Measurements from ENCODE around the gene PARD3B. TPM values are rescaled to one million over a fixed set of nuclear protein-coding genes. Genes with fewer than 3 reads are reported as not detected.
A peak's percentile ranks its signal among the peaks of the same experiment; 100 is the strongest.

Gene PARD3B
- total and polyA plus RNA-seq, 9 donors = 6.4 to 15.3 (median 7.5) TPM

- no peaks in the 10 kb centered on the region for H3K36me3 ChIP-seq (ENCODE audit: control insufficient read depth, insufficient read depth, low read length)
- no peak for DNase-seq
- H3K4me3 ChIP-seq (ENCODE audit: low read length) = no peak overlapping the region
- H3K4me1 ChIP-seq (ENCODE audit: control insufficient read depth, insufficient read depth, low read length) = no peaks in the 10 kb centered on the region
- H3K9me3 ChIP-seq (replicated peaks; ENCODE audit: control insufficient read depth, low read depth, low read length) = no peaks in the 10 kb centered on the region
- H3K27me3 ChIP-seq (ENCODE audit: control insufficient read depth, insufficient read depth, low read length) = no peaks in the 10 kb centered on the region
- no peak overlapping the region for H3K27ac ChIP-seq (ENCODE audit: low read length)
- WGBS (ENCODE audit: insufficient coverage) = no CpG with 5 or more reads among the region's 1 CpG
These were observed 690.2 kb downstream of the PARD3B start for GRCh38 chr2:205235434-205235833.

GRCh38 chr2:205237524-205237923, 692.2 kb downstream of the PARD3B start:
- no CpG with 5 or more reads among the region's 3 CpGs for WGBS (ENCODE audit: insufficient coverage)
- no peak for DNase-seq

GRCh38 chr2:205245001-205245400, 699.7 kb downstream of the PARD3B start:
- H3K4me1 ChIP-seq (ENCODE audit: control insufficient read depth, insufficient read depth, low read length) = no peaks in the 10 kb centered on the region
- no peaks in the 10 kb centered on the region for H3K27me3 ChIP-seq (ENCODE audit: control insufficient read depth, insufficient read depth, low read length)
- H3K36me3 ChIP-seq (ENCODE audit: control insufficient read depth, insufficient read depth, low read length) = no peaks in the 10 kb centered on the region
- WGBS (ENCODE audit: insufficient coverage) = 60% methylated on average over 2 of the region's 3 CpGs
- H3K4me3 ChIP-seq (ENCODE audit: low read length) = no peak overlapping the region
- peak; percentile 11 for DNase-seq
- H3K27ac ChIP-seq (ENCODE audit: low read length) = no peak overlapping the region
- no peaks in the 10 kb centered on the region for H3K9me3 ChIP-seq (replicated peaks; ENCODE audit: control insufficient read depth, low read depth, low read length)

More at GRCh38 chr2:205237524-205237923, 692.2 kb downstream of the PARD3B start:
- H3K27me3 ChIP-seq (ENCODE audit: control insufficient read depth, insufficient read depth, low read length) = no peaks in the 10 kb centered on the region
- no peaks in the 10 kb centered on the region for H3K9me3 ChIP-seq (replicated peaks; ENCODE audit: control insufficient read depth, low read depth, low read length)
- H3K27ac ChIP-seq (ENCODE audit: low read length) = no peak overlapping the region
- H3K4me1 ChIP-seq (ENCODE audit: control insufficient read depth, insufficient read depth, low read length) = no peaks in the 10 kb centered on the region
- no peaks in the 10 kb centered on the region for H3K36me3 ChIP-seq (ENCODE audit: control insufficient read depth, insufficient read depth, low read length)
- no peak overlapping the region for H3K4me3 ChIP-seq (ENCODE audit: low read length)

GRCh38 chr2:205245652-205246051, 700.4 kb downstream of the PARD3B start:
- Histone ChIP-seq H3K27ac (ENCODE audit: low read length) (no peak overlapping the region), H3K4me3 (ENCODE audit: low read length) (no peak overlapping the region), H3K36me3 (ENCODE audit: control insufficient read depth, insufficient read depth, low read length) (no peaks in the 10 kb centered on the region), H3K27me3 (ENCODE audit: control insufficient read depth, insufficient read depth, low read length) (no peaks in the 10 kb centered on the region), H3K9me3 (replicated peaks; ENCODE audit: control insufficient read depth, low read depth, low read length) (no peaks in the 10 kb centered on the region), H3K4me1 (ENCODE audit: control insufficient read depth, insufficient read depth, low read length) (no peaks in the 10 kb centered on the region)
- WGBS (ENCODE audit: insufficient coverage) = 40% methylated on average over 1 of the region's 2 CpGs
- peak; percentile 91 for DNase-seq

GRCh38 chr2:205259121-205259520, 713.8 kb downstream of the PARD3B start:
- Histone ChIP-seq H3K9me3 (replicated peaks; ENCODE audit: control insufficient read depth, low read depth, low read length) (no peaks in the 10 kb centered on the region), H3K36me3 (ENCODE audit: control insufficient read depth, insufficient read depth, low read length) (no peaks in the 10 kb centered on the region), H3K4me1 (ENCODE audit: control insufficient read depth, insufficient read depth, low read length) (no peaks in the 10 kb centered on the region), H3K4me3 (ENCODE audit: low read length) (no peak overlapping the region), H3K27ac (ENCODE audit: low read length) (no peak overlapping the region), H3K27me3 (ENCODE audit: control insufficient read depth, insufficient read depth, low read length) (no peaks in the 10 kb centered on the region)
- no CpG with 5 or more reads among the region's 2 CpGs for WGBS (ENCODE audit: insufficient coverage)
- no peak for DNase-seq

- DNase-seq = no peak
- Histone ChIP-seq H3K4me3 (ENCODE audit: low read length) (no peak overlapping the region), H3K9me3 (replicated peaks; ENCODE audit: control insufficient read depth, low read depth, low read length) (no peaks in the 10 kb centered on the region), H3K27me3 (ENCODE audit: control insufficient read depth, insufficient read depth, low read length) (no peaks in the 10 kb centered on the region), H3K36me3 (ENCODE audit: control insufficient read depth, insufficient read depth, low read length) (no peaks in the 10 kb centered on the region), H3K4me1 (ENCODE audit: control insufficient read depth, insufficient read depth, low read length) (no peaks in the 10 kb centered on the region), H3K27ac (ENCODE audit: low read length) (no peak overlapping the region)
- WGBS (ENCODE audit: insufficient coverage) = no CpG with 5 or more reads among the region's 1 CpG
These were observed 716.3 kb downstream of the PARD3B start for GRCh38 chr2:205261516-205262020.

GRCh38 chr2:205267323-205267722, 722.0 kb downstream of the PARD3B start:
- Histone ChIP-seq H3K9me3 (replicated peaks; ENCODE audit: control insufficient read depth, low read depth, low read length) (no peaks in the 10 kb centered on the region), H3K4me1 (ENCODE audit: control insufficient read depth, insufficient read depth, low read length) (no peaks in the 10 kb centered on the region), H3K4me3 (ENCODE audit: low read length) (no peak overlapping the region), H3K36me3 (ENCODE audit: control insufficient read depth, insufficient read depth, low read length) (no peaks in the 10 kb centered on the region), H3K27ac (ENCODE audit: low read length) (no peak overlapping the region), H3K27me3 (ENCODE audit: control insufficient read depth, insufficient read depth, low read length) (no peaks in the 10 kb centered on the region)
- no peak for DNase-seq
- WGBS (ENCODE audit: insufficient coverage) = 76% methylated on average over 1 of the region's 2 CpGs

GRCh38 chr2:205270689-205271088, 725.4 kb downstream of the PARD3B start:
- H3K4me3 ChIP-seq (ENCODE audit: low read length) = no peak overlapping the region
- H3K4me1 ChIP-seq (ENCODE audit: control insufficient read depth, insufficient read depth, low read length) = no peaks in the 10 kb centered on the region
- no CpG with 5 or more reads among the region's 4 CpGs for WGBS (ENCODE audit: insufficient coverage)
- peak; percentile 34 for DNase-seq
- H3K36me3 ChIP-seq (ENCODE audit: control insufficient read depth, insufficient read depth, low read length) = no peaks in the 10 kb centered on the region
- H3K27me3 ChIP-seq (ENCODE audit: control insufficient read depth, insufficient read depth, low read length) = no peaks in the 10 kb centered on the region
- H3K9me3 ChIP-seq (replicated peaks; ENCODE audit: control insufficient read depth, low read depth, low read length) = no peaks in the 10 kb centered on the region
- H3K27ac ChIP-seq (ENCODE audit: low read length) = no peak overlapping the region

GRCh38 chr2:205273148-205273547, 727.9 kb downstream of the PARD3B start:
- Histone ChIP-seq H3K27me3 (ENCODE audit: control insufficient read depth, insufficient read depth, low read length) (no peaks in the 10 kb centered on the region), H3K4me3 (ENCODE audit: low read length) (no peak overlapping the region), H3K27ac (ENCODE audit: low read length) (no peak overlapping the region), H3K4me1 (ENCODE audit: control insufficient read depth, insufficient read depth, low read length) (no peaks in the 10 kb centered on the region), H3K36me3 (ENCODE audit: control insufficient read depth, insufficient read depth, low read length) (no peaks in the 10 kb centered on the region), H3K9me3 (replicated peaks; ENCODE audit: control insufficient read depth, low read depth, low read length) (no peaks in the 10 kb centered on the region)
- WGBS (ENCODE audit: insufficient coverage) = no CpG with 5 or more reads among the region's 2 CpGs
- DNase-seq = no peak

- H3K36me3 ChIP-seq (ENCODE audit: control insufficient read depth, insufficient read depth, low read length) = no peaks in the 10 kb centered on the region
- H3K4me1 ChIP-seq (ENCODE audit: control insufficient read depth, insufficient read depth, low read length) = no peaks in the 10 kb centered on the region
- no peak overlapping the region for H3K4me3 ChIP-seq (ENCODE audit: low read length)
- no peak for DNase-seq
- H3K27me3 ChIP-seq (ENCODE audit: control insufficient read depth, insufficient read depth, low read length) = no peaks in the 10 kb centered on the region
- WGBS (ENCODE audit: insufficient coverage) = no CpG with 5 or more reads among the region's 3 CpGs
- no peaks in the 10 kb centered on the region for H3K9me3 ChIP-seq (replicated peaks; ENCODE audit: control insufficient read depth, low read depth, low read length)
- no peak overlapping the region for H3K27ac ChIP-seq (ENCODE audit: low read length)
These were observed 728.4 kb downstream of the PARD3B start for GRCh38 chr2:205273627-205274026.

- no peaks in the 10 kb centered on the region for H3K4me1 ChIP-seq (ENCODE audit: control insufficient read depth, insufficient read depth, low read length)
- no CpG with 5 or more reads among the region's 3 CpGs for WGBS (ENCODE audit: insufficient coverage)
These were observed 729.5 kb downstream of the PARD3B start for GRCh38 chr2:205274801-205275200.

More at GRCh38 chr2:205274801-205275200, 729.5 kb downstream of the PARD3B start:
- H3K27me3 ChIP-seq (ENCODE audit: control insufficient read depth, insufficient read depth, low read length) = no peaks in the 10 kb centered on the region
- H3K4me3 ChIP-seq (ENCODE audit: low read length) = no peak overlapping the region
- no peaks in the 10 kb centered on the region for H3K9me3 ChIP-seq (replicated peaks; ENCODE audit: control insufficient read depth, low read depth, low read length)
- no peaks in the 10 kb centered on the region for H3K36me3 ChIP-seq (ENCODE audit: control insufficient read depth, insufficient read depth, low read length)
- no peak overlapping the region for H3K27ac ChIP-seq (ENCODE audit: low read length)
- no peak for DNase-seq
